NK-92 (cell line): ENCODE measurements around the gene RIPOR3.
"Not testable (repeated sequence)": the region's sequence is repeated elsewhere in the genome, so short reads cannot be mapped to it uniquely, and the experiment has no call there.

Experiments used
- DNase-seq: peaks from one replicate; lab custom pipeline; 2025; ENCODE audit not compliant: unreplicated experiment; lab: John Stamatoyannopoulos, UW

RIPOR3 gene

DNA sequence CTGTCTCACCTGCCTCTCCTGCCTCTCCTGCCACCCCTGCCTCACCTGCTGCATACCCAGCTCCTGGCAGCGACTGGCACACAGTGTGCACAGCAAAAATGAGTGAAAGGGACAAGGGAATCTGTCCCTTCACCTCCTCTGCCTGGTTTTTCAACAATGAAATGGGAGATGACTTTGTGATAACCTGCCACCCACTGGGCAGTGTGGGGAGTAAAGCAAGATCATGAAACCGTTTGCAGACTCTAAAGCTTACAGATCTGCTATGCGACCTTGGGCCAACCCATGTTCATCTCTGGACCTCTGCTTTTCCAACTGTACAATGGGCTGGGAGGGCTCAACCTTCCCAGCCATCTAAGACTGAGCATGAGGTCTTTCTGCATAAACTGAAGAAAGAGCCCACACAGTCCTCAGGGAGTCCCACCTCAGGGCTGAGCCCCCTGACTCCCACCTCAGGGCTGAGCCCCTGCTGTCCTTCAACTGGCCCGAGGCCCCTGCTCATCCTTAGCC is 81.1 kb downstream of the RIPOR3 start:
- no peak for DNase-seq

DNA sequence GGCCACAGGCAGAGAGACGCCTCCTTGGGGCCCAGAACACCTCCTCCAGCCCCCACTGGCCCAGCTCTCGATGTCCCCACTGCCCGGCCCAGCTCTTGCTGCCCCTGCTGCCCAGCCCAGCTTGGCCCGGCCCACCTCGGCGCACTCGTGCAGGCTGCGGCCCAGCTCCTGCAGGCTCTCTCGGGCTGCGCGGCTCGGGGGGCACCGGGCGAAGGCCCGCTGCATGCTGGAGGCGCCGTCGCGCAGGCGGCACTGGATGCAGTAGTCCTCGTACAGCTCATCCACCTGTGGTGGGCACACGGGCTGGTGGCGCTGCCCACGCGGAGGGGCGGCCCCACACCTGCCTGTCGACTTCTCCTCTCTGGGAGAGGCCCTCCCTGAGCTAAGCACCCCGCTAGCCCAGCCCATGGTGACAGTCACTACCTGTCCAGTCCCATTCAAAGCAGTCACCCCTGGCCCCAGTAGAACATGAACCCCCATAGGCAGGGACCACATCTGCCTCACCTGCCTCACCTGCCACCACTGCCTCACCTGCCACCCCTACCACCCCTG is 81.8 kb downstream of the RIPOR3 start:
- no peak for DNase-seq

GRCh38 chr20:50608750-50609104 is 82.6 kb downstream of the RIPOR3 start:
- no peak for DNase-seq

- DNase-seq = no peak
Observed at GRCh38 chr20:50607850-50608749, 83.2 kb downstream of the RIPOR3 start.

GRCh38 chr20:50607436-50607835 is 83.9 kb downstream of the RIPOR3 start:
- no peak for DNase-seq

DNA sequence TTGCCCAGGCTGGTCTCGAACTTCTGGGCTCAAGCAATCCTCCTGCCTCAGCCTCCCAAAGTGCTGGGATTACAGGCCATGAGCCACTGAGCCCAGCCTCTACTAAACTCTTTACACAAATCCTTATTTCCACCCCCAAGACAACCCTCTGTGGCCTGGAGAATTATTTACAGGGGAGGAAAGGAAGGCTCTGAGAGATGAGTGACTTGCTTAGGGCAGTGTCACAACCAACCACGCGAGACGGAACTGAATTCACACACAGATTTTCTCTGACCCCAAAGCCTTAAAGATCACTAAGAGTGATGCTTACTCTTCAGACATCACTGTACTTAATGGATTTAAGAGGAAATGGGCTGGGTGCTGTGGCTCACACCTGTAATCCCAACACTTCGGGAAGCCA is 86.2 kb downstream of the RIPOR3 start:
- no peak for DNase-seq

DNA sequence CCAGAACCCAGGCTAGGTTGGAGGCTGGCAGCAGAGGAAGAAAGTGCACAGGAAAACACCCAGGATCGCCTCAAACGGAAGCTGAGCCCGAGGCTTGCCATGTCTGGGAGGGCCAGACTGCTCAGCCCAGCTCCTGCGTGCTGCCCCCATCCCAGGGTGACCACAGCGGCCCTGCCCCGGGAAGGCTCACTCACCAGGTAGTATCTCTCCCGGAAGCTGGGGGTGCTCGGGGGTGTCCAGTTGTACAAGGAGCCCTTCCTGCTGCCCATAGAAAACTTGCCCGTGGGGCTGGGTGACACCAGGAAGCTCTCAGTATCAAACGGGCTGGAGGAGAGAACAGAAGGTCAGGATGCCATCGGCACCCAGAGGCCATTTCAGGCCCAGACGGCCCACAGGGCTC is 86.9 kb downstream of the RIPOR3 start:
- DNase-seq = no peak

GRCh38 chr20:50602432-50603088 is 88.8 kb downstream of the RIPOR3 start:
- no peak for DNase-seq

- DNase-seq = no peak
Observed at GRCh38 chr20:50601511-50602431, 89.6 kb downstream of the RIPOR3 start.

DNA sequence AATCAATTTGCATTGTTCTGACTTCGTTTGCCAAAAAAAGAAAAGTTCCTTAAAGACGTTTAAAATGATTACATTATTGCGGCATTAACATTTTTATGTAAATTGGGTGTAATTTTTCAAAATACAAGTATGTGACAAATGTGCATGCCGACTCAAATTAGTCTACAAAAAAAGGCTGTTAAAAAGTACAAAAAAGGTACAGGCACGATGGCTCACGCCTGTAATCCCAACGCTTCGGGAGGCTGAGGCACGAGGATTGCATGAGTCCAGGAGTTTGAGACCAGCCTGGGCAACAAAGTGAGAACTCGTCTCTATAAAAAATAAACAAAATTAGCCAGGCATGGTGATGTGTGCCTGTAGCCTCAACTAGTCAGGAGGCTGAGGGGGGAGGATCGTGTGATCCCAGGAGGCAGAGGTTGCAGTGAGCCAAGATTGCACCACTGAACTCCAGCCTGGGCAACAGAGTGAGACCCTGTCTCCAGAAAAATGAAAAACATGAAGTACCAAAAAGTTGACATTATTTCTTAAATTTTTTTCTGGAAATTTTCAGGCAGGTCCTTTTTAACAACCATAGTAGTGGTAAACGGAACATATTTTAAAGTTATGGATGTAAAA is 91.0 kb downstream of the RIPOR3 start:
- DNase-seq = no peak

DNA sequence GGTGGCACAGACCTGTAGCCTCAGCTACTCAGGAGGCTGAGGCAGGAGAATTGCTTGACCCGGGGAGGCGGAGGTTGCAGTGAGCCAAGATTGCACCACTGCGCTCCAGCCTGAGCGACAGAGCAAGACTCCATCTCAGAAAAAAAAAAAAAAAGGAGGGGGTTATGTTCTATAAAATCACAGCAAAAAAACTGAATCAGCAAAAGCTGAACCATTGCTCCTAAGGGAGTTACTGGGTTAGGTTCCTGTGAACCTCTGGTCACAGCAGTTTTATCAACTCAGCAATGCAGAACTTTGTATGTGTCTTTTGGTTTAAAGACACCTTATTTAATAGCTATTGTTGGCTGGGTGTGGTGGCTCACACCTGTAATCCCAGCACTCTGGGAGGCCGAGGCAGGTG is 92.6 kb downstream of the RIPOR3 start:
- not testable (repeated sequence) for DNase-seq

DNA sequence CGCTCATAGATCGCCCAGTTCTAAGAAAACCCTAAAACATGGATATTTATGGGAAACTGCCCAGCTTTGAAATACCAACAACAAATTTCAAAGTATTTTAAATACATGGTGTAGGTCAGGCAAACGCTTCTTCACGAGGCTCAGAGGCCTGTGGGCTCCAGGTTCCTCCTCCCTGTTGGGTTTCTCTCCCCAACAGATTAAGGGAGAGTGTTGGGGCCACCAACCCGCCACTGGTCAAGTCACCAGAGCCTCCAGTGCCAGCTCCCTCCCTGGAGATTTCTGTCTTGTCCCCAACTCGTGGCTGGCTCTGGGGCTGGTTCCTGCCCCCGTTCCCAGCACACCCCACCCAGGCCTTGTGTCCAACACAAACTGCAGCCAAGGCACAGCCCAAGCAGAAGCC is 93.3 kb downstream of the RIPOR3 start:
- DNase-seq = no peak

GRCh38 chr20:50597406-50597969 is 93.9 kb downstream of the RIPOR3 start:
- no peak for DNase-seq

GRCh38 chr20:50596694-50597021 is 94.7 kb downstream of the RIPOR3 start:
- DNase-seq = no peak

DNA sequence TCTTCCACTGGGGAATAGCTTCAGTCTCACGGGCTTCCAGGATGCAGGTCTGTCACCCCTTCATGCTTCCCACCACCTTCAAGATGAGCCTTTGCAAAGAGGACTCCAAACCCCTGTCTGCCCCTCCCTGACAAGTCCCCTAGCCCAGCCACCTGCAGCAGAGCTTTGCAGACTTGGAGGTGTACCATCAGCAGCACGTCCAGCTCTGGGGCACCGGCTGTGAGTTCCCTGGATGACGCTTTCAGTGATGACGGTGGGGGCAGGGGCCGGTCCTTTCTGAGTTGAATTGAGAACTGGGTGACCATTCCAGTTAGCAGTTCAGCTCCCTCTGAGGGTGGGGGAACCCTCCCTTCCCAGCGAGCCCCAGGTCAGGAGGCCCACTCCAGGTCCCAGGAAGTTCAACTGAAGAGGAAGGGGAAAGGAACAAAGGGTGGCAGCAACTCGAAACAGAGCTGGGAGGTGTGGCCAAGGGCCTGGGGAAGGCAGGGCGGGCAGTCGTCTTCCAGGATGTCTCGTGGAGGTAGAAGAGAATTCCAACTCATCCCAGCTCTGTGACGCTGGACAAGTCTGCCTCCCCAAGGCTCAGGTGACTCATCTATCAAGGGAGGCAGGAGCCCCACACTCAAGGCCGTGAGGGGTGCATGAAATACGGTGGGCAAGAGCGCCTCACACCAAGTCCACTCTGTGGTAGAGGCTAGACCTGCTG is 95.2 kb downstream of the RIPOR3 start:
- no peak for DNase-seq

GRCh38 chr20:50595433-50595895 is 95.9 kb downstream of the RIPOR3 start:
- DNase-seq = no peak

DNA sequence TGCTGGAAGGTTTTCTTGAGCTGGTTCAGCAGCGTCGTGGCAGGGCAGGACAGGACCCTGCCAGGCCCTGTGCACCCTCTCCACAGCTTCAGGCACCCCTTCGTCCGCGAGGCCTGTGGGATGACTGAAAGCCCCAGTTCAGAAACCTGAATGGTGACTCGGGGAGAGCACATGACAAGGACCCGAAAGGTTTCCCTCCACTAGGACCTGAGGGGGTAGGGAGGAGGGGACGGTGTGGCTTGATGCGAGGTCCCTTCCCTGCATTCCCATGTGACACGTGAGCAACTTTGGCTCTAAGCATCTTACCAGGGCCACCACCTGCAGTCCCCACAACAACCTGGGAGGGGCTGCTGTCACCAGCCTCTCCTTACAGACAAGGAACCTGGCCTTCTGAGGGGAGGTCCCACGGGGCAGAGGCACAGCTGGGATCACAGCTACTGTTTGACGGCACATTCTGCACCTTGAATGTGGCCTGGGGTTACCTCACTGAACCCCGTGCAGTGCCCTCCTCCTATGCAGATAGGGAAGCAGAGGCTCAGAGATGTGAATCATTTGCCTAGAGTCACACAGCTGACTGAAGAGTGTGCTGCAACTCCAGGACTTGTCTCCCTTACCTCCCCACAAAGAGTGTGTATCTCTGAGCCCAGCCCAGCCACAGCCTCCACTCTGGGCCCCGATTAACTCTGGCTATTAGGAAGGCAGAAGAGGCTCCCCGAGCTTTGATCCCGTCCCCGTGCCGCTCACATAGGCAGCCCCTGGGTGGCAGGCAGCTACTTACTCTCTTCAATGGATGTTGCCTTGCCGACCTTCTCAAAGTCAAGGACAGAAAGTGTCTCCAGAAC is 96.5 kb downstream of the RIPOR3 start:
- no peak for DNase-seq

- no peak for DNase-seq
Observed at GRCh38 chr20:50594231-50594590, 97.1 kb downstream of the RIPOR3 start.

DNA sequence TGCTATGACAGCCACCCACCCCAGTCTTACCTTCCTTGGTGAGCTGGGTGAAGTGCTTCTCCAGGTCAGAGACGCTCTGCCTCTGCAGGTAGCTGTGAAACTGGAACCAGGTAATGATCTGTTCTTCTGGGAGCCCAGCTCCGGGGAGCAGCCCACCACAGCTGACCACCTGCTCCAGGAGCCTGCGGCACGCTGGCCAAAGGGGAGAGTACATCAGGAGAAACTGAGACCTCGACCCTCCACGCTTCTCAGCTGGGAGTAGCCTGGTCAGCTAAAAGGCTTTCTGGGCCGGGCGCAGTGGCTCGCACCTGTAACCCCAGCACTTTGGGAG is 98.4 kb downstream of the RIPOR3 start:
- DNase-seq = no peak
